Activated T-helper 9 cell treated with anti-CD3 and anti-CD28 coated beads, Interleukin-2, amount 50 U/mL, for 16 hours (primary cell): ENCODE measurements around the gene WDFY3.

Experiments used
- DNase-seq: peaks from one replicate; pipeline ENCODE4 v3.0.0-alpha.2; 2020; ENCODE audit warnings: low read depth

WDFY3 gene

DNA sequence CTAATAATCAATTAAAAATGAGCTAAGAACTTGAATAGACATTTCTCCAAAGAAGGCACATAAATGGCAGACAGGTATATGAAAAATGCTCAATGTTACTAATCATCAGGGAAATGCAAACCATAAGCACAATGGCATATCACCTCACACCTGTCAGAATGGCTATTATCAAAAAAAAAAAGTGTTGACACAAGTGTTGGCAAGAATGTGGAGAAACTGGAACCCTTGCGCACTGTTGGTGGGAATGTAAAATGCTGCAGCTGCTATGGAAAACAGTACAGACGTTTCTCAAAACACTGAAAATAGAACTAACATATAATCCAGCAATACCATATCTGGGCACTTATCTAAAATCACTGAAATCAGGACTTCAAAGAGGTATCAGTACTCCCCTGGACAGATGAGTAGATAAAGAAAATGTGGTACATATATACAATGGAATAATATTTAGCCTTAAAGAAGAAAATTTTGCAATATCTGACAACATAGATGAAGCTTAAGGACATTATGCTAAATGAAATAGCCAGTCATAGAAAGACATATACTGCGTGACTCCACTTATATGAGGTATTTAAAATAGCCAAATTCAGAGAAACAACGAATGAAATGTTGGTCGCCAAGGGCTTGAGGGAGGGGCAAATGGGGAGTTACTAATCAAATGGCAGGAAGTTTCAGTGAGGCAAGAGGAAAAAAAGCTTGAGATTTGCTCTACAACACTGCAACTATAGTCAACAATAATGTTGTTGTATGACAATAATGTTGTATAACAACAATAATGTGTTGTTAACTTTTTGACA, 175.5 kb downstream of the WDFY3 start:
- DNase-seq: no peak

DNA sequence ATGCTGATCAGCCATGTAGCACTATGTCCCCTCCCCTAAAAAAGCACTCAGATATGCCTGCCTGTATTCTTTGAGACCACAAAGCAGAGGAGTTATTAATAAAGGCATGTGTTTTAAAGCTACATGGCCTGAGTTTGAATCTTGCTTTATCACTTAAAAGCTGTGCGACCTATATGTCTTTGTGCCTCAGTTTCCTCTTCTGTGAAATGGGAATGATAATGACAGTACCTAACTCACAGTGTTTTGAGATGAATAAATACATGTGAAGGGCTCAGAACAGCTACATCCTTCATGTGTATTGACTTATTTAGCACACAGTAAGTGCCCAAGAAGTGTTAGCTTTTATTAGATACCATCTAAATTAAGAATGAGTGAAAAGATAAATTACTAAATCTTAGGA, 180.0 kb downstream of the WDFY3 start:
- DNase-seq: no peak

DNA sequence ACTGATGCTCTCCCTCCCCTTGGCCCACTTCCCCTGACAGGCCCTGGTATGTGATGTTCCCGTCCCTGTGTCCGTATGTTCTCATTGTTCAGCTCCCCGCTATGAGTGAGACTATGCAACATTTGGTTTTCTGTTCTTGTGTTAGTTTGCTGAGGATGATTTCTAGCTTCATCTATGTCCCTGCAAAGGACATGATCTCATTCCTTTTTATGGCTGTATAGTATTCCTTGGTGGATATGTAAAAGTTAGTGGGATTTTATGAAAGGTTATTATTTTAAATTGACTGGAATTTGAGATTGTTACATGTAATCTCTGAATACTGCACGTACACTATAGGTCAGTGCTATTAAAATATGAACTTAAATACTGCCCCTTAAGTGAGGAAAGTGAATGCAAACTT, 184.0 kb downstream of the WDFY3 start:
- no peak for DNase-seq

DNA sequence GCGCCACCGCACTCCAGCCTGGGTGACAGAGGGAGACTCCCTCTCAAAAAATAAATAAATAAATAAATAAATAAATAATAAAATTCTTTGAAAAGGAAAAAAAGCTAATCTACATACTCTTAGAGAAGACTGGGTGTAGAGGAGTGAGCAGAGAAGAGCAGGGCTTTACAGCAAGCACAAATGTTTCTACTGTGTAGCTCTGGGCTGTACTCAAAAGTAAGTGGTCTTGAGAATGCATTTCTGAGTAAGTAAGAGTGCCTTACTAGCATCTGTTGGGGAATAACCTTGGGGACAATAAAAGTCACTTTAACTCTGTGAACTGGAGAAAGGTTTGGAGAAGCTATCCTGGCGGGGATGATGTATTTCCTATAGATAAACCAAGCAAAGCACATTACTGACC, 185.8 kb downstream of the WDFY3 start:
- no peak for DNase-seq

DNA sequence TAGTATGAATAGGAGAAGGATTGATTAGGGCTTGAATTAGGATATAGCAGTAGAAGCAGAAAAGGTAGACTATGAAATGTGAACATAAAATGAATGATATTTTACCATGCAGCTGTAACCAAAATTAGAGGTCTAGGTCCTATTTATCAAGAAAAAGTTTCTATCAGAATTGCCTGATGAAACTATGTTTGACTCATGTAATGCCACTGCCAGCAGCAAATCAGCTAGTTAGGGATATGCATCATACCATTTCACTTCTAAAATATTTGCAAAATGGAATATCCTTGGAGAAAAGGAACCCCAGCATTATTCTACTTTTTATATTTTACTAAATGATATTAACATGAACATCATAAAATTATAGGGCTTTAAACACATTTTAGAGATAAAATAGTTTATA, 188.4 kb downstream of the WDFY3 start:
- no peak for DNase-seq

DNA sequence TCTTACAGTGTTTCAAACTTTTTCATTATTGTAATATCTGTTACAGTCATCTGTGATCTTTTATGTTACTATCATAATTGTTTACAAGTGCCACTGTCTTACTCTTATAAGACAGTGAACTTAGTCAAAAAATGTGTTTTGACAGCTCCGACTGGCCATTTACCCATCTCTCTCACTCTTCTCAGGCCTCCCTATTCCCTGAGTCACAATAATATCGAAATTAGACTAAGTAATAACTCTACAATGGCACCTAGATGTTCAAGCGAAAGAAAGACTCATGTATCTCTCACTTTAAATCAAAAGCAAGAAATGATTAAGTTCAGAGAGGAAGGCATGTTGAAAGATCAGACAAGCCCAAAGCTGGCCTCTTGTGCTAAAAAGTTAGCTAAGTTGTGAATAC, 199.3 kb downstream of the WDFY3 start:
- DNase-seq: no peak

DNA sequence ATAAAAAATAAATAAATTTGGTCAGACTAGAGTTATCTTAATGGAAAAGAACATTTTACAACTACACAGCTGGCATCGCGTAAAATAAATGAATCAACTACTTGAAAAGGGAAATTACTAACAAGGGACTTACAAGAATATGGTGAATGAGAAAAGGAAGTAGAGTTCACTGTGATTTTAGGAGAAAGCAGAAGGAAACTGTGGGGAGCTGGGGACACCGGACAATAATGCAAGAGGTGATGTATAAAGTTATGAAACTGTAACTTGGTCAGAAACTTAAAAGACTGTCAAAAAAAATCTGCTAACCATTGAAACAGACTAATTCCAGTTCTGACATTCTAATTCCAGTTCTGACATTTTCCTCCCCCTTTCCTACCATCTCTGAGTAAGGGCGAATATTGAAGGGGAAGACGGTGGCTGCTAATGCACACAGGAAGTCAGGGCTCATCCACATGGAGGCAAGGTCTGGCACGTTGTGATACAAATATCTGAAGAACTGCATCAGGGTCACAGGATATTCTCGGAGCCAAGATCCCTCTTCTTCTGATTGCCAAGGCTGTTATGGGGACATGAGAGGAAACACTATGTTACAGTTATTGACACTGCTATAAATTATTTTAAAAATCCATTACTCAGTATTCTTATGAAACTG, 213.0 kb downstream of the WDFY3 start:
- DNase-seq: no peak

DNA sequence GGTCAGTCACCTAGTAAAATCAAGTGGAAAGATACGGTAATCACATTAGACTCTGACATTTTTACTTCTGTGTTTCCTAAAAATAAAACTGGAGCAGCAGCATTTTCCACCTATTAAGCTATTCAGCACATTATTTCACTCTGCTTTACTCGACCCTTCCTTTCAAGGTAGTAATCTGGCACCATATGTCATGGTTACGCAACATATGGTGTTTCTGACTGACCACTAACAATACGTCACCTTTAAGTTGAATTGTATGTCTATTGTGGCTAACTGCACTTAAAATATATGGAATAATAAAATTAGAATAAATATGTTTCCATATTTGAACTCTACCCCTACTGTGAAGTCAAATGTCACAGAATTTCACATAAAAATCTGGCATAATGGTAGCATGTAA, 214.8 kb downstream of the WDFY3 start:
- DNase-seq: no peak

DNA sequence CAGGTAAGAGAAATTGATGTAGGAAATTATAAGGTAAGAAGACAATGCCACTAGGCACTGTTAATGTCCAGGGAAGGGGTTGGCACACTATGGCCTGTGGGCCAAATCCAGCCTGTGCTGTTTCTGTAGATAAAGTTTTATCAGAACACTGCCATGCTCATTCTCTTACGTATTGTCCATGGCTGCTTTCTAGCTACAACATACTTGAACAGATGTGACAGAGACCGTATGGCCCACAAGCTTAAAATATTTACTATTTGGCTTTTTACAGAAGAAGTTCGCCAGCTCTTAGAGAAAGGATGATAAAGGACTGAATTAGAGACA, 215.6 kb downstream of the WDFY3 start:
- DNase-seq: no peak

DNA sequence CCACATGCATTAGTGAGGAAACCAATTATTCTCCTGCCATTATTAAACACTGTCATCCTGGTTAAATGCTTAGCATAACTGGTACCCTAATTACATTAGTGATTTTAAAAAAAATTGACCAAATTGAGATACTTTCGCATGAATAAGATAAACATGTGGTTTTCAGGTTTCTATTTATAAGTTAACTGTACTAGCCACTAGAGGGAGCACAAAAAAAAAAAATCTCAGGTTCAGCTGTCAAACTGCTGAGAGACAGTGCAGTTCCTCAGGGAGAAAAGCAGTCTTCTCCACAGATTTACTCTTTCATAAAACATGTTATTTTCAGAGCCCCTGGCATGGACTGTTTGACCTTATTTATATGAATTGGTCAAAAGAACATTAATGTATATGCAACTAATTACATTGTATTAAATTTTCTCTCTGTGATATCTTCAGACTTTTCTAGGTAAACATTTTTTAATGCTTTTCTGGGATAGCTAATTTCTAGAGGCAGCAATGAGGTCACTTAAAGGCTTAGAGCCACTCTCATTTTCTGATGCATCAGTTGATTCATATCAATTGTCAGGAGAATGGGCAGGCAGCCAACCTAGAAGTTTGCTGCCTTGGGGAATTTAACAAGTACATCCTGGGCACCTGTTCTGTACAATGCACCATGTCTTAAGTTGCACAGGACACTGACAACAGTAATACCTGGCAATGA, 216.1 kb downstream of the WDFY3 start:
- no peak for DNase-seq

DNA sequence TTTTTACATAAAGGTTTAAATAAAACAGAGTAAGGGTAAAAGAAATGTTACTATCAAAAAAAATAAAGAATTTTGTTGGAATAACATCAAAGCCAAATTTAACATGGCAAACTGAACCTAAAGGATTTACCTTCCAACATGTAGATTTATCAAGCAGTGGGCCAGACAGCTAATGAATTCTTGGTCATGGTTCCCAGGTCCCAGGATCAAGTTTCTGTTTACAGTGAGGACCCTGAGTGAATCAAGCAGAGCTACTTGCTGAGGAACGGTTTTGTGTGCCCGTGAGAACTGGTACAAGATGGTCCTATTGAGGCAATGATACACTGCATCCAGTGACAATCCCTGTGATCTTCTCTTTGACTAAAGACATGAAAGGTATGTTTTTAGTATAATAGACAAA, 226.4 kb downstream of the WDFY3 start:
- no peak for DNase-seq

DNA sequence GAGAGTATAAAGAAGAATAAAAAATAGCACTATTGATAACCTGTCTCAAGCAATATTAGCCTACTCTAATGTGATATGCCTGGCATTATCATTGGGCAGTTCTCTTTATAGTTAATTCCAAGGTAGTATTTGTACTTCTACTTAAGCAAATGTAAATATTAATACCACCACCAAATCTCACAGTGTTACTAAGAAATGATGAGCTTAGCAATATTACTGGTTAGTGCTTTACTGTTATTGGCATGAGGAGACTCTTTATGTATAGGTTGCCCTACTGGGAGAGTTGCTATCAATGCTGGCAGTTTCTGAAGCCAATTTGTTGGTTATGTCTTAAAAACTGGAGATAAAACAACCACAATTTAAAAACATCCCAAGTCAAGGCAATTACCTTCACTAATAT, 227.9 kb downstream of the WDFY3 start:
- DNase-seq: no peak

DNA sequence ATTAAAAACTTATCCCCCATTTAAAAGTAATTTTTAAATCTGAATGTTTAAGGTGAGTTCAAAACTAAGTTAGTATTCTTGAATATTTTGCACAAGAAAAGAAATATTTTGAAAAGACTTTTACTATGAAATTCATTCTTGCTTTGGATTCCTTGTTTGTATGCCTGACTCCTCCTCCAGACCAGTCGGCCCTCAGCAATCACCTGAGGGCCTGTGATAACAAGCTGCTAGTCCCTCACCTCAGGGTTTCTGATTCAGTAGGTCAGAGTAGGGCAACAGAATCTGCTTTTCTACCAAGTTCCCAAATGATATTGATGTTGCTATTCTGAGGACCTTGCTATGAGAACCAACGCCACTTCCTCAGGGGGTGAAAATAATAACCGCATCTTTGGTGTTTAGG, 228.8 kb downstream of the WDFY3 start:
- no peak for DNase-seq

DNA sequence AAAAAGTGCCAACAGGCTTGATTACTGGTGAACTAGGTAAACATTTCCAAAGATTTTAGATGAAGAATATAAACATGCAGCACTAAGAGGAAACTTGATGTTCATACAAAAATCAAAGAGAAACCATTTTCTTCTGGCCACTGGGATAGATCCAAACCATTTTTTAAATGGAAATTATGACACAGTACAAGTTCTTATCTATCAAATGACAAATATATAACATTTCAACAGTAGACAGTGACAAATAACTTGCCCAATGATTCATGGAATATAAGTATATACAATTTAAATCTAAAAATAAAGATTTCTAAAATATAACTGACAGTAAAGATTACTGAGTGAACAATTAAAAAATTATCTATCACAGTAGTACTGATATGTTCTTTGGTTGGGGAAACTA, 232.5 kb downstream of the WDFY3 start:
- DNase-seq: no peak

DNA sequence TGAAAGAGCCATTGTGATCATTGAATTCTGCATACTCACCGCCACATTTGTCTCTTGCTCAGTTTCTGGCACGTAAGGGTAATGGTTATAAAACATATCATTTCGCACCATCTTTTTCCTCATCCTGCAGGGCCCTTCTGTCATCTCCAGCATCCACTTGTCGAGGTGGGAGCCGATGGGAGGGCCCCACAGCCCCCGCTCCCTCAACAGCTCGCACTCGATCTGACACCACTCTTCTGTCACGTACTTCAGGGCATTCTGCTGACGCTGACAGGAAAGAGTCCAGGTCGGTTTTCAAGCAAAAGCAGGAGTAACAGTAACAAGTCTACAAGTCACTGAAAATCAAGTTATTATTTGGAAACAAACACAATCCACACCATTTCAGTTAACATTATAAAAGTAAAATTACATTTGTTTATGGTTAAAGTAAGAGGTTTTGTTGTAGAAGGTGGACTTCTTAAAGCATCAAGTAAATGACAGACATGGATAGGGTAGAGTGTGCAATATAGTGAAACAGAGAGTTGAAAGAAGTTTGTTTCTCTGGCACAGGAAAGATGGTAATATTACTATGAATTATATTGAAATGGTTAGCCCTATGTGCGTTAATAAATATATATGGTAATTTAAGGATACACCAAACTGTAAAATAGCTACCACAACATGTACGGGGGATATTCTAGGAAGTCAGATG, 233.0 kb downstream of the WDFY3 start:
- DNase-seq: no peak

DNA sequence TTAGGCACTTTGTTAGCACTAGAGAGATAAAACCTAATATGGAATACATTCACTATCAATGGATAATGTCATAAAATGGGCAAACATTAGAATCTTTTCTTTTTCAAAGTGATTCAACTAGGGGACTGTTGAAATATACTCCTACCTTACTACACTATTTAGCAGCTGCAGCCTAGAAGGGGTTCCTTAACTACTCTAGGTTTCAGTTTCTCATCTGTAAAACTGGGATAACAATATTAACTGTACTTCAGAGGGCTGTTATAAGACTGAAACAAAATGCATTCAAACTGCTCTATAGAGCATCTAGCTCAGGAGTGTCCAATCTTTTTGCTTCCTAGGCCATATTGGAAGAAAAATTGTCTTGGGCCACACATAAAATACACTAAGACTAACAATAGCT, 236.1 kb downstream of the WDFY3 start:
- DNase-seq: no peak

DNA sequence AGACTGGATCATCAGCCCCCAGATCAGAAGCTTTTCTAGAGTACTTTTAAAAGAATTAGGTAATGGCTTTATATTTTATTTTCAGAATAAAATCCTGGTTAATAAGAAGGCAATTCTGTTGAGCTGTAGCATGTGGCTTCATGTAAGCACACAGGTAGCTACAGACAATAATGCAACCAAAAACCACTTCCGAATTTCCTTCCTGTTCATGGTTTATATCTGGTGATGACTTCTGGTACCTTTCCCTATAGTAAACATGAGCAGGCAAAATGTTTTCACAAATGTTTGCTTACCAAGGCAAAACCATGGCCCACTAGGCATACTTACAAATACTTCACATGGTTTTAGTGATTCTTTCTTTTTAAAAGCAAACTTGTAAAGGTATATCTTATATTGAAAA, 239.0 kb downstream of the WDFY3 start:
- no peak for DNase-seq

DNA sequence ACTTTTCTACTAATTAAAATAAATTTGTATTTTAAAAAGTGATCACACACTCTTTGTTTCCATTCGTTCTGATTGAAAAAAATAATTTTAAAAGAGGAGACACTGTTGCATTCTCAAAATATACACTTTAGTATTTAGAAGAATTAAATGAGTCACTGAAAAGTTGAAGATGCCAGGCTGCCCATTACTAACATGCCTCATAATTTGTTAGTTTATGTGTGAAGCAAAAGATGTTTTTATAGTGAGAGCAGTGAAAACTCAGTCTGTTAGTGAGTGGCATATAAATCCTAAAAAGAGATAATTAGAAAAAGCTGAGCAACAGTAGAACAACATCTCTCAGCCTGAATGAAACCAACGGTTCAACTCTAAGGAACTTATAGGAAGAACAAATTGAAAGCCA, 240.1 kb downstream of the WDFY3 start:
- DNase-seq: no peak

DNA sequence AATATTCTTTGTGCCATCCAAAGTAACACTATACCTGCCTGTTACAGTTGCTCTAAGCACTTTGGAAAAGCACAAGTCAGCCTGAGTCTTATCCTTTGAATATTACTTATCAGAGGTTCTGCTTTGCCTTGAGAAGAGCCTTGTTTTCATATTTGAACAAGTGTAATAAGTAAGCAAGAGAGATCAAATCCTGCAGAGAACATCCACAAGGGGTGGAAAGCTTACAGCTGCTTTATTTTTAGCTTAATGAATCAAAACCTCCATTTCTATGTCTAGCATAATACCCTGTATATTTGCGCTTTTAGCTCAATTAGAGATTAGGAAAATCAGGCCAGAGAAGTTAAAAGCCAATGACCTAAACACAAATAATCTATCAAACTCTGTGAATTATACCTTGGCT, 243.8 kb downstream of the WDFY3 start:
- DNase-seq: no peak

DNA sequence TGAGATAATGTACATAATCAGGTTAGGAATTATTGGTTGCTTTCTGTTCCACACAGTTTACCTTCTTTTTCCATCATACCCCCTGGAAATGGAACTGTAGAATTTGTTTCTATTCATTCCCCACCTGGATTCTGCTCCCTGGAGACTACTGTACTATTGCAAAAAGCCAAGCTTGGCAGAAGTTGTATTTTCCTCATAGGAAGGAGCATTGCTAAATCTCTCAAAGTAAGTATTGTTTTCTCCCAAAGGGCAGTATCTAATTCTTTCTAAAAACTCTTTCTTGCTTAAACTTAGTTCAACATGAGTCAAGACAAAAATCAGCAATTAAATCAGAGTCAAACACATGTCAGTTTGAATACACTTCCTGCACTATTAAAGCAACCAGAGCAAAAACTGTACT, 247.4 kb downstream of the WDFY3 start:
- DNase-seq: no peak

DNA sequence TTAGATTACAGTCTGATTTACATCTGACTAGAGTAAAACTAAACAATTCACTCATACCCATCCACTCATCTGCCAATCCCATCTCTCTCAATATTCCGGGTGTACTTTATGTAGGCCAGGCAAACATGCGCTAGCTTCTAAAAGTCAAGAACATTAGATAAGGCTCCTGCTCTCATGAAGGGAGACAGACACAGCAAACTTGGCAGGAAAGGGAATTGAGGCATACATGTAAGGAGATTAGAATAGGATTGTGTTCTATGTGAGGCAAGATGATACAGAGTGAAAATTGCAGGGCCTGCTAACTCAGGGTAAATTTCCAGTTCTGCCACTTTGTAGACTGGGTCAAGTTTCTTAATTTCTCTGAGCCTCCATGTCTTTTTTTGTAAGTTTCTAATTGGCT, 247.8 kb downstream of the WDFY3 start:
- DNase-seq: no peak

DNA sequence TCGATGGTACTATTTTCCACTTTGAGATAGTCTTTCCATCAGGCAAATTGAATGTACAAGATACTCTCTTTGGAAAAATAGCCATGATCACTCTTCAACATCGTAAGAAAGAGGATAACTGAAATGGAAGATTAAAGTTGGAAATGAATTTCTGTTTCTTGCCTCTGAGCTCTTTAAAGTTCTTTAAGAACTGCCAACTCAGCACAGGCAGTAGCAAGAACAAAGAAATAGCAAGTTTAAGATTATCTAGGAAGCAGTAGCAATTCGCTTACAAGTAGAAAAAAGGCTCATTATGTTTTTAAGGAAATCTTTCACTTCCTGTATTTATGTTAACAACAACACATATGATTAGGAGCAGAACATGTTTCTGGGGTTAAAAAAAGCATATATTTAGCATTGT, 255.9 kb downstream of the WDFY3 start:
- no peak for DNase-seq
